IMR-90 (cell line): ENCODE data around the gene KIF16B.

Experiments used
- CTCF ChIP-seq: conservative IDR thresholded peaks from 2 replicates; pipeline ENCODE4 v1.5.1; 2012; ENCODE audit warnings: mild to moderate bottlenecking, low read depth, low read length, improper control_type of control experiment
- MXI1 ChIP-seq: IDR thresholded peaks from 2 replicates; pipeline ENCODE4 v1.6.1; 2012; ENCODE audit warnings: low read depth, mild to moderate bottlenecking, low read length, moderate library complexity, borderline replicate concordance
- POLR2A ChIP-seq: IDR thresholded peaks from 2 replicates; pipeline ENCODE4 v1.6.1; 2012; ENCODE audit warnings: mild to moderate bottlenecking, low read depth, low read length

GRCh38 chr20:16260911-16261310 is 312.3 kb downstream of the KIF16B start:
- no peak for TF ChIP-seq POLR2A
- TF ChIP-seq CTCF, result no peak
- no peak for TF ChIP-seq MXI1
